Upper lobe of left lung (tissue), 6 donors: Measurements from ENCODE around the gene SLC5A1. TPM values are rescaled to one million over a fixed set of nuclear protein-coding genes. Genes with fewer than 3 reads are reported as not detected.
A peak's percentile ranks its signal among the peaks of the same experiment; 100 is the strongest.

Experiments
- ATAC-seq, 2 donors: fragments of 200-7000 bp; cut with Tn5 transposase; one replicate each; pipeline ENCODE4 v1.9.1; 2022; ENCODE audit warnings: mild to moderate bottlenecking in 2 of 2, moderate library complexity in 2 of 2; ENCODE audit not compliant: low FRiP score in 2 of 2
- DNase-seq, 2 donors: peaks; one replicate each; pipeline ENCODE4 v3.0.0-alpha.2; 2019 to 2020
- H3K27ac ChIP-seq, 4 donors: fragments of 200-600 bp; sonication (generic); one replicate each; pipeline ENCODE4 v1.5.1; 2016 to 2019
- H3K27me3 ChIP-seq, 4 donors: fragments of 200-600 bp; sonication (generic); one replicate each; pipeline ENCODE4 v1.5.1; 2017 to 2019
- H3K36me3 ChIP-seq, 4 donors: fragments of 200-600 bp; sonication (generic); one replicate each; pipeline ENCODE4 v1.5.1; 2016 to 2019
- H3K4me1 ChIP-seq, 4 donors: fragments of 200-600 bp; sonication (generic); one replicate each; pipeline ENCODE4 v1.5.1; 2018 to 2019
- H3K4me3 ChIP-seq, 4 donors: fragments of 200-600 bp; sonication (generic); one replicate each; pipeline ENCODE4 v1.5.1; 2017 to 2019; ENCODE audit warnings: mild to moderate bottlenecking in 2 of 4, moderate library complexity in 1 of 4
- H3K9me3 ChIP-seq, 4 donors: fragments of 200-600 bp; sonication (generic); one replicate each; pipeline ENCODE4 v1.5.1; 2018 to 2019
- CTCF ChIP-seq, 6 experiments: fragments of 450-650 bp in 4 of 6; fragments of 200-600 bp in 2 of 6; sonication (generic) in 2 of 6; IDR thresholded peaks; one replicate each; pipeline ENCODE4 v1.5.1; 2016 to 2019; ENCODE audit warnings: antibody characterized with exemption in 6 of 6
- EP300 ChIP-seq, 4 donors: sonication (generic); formaldehyde crosslinking; IDR thresholded peaks; one replicate each; pipeline ENCODE4 v1.5.1; 2017; ENCODE audit warnings: antibody characterized with exemption in 4 of 4, control low read depth in 2 of 4
- POLR2A ChIP-seq, 4 donors: fragments of 450-650 bp; IDR thresholded peaks; one replicate each; pipeline ENCODE4 v1.5.1; 2016 to 2017; ENCODE audit warnings: antibody characterized with exemption in 4 of 4, mild to moderate bottlenecking in 2 of 4
- POLR2AphosphoS5 ChIP-seq, 2 donors: sonication (generic); formaldehyde crosslinking; IDR thresholded peaks; one replicate each; pipeline ENCODE4 v1.5.1; 2017; ENCODE audit warnings: antibody characterized with exemption in 2 of 2
- WGBS, 2 donors: methylation state at CpG; one replicate each; pipeline ENCODE4 v1.1.5; 2017 to 2018; 5-methylcytosine and 5-hydroxymethylcytosine counted together
- total RNA-seq, 6 donors: library from RNA; depleted of rRNA in 4 of 6; stranded (reverse); fragments of >200 nt in 4 of 6; gene quantifications; one replicate each; pipeline versions ENCODE4 v1.1.0 to v1.2.1, GENCODE V29; 2016 to 2021
- donor health status: DM: no; HTN: no; CAD: no; lungs with moderate emphysema.
- donor health status: DM: no; HTN: yes; CAD: no; lungs with severe emphysema.

The SLC5A1 gene
- 10 to 100 TPM in 1 of 6 donors, 1 to 10 TPM in 4, not detected in 1; 1.1 to 10.0 (median 2.0) TPM for total RNA-seq

GRCh38 chr22:32042924-32043323 is at the start of gene SLC5A1:
Gene SLC5A1, plus strand, starts transcription at chr22:32043261. Its CDS starts 21 bp downstream, at chr22:32043282.
- no peaks in the 10 kb centered on the region for H3K27me3 ChIP-seq
- no peak within 1 kb of the TSS for H3K4me3 ChIP-seq

GRCh38 chr22:31995046-31995445 is 48.0 kb upstream of the SLC5A1 start:
- TF ChIP-seq EP300 (IDR thresholded peaks at IDR 0.05) (no peak), POLR2AphosphoS5 (IDR thresholded peaks at IDR 0.05) (no peak), POLR2A (IDR thresholded peaks at IDR 0.05) (no peak), CTCF (IDR thresholded peaks at IDR 0.05) (no peak)
- DNase-seq (no peak), ATAC-seq (no peak)
- Histone ChIP-seq H3K27me3 (no peaks in the 10 kb centered on the region), H3K4me3 (no peak overlapping the region), H3K9me3 (no peaks in the 10 kb centered on the region), H3K36me3 (no peaks in the 10 kb centered on the region), H3K27ac (no peak overlapping the region), H3K4me1 (no peaks in the 10 kb centered on the region)
- WGBS, 2 donors = 76 to 78% methylated on average over 3 of the region's 3 CpGs

More at GRCh38 chr22:32042924-32043323, at the start of gene SLC5A1:
- ATAC-seq = peak in 1 of 2 donors; percentile 31
- WGBS, 2 donors = 6 to 45% methylated on average over 5 to 7 of the region's 21 CpGs
- no peak for TF ChIP-seq POLR2A (IDR thresholded peaks at IDR 0.05)
- TF ChIP-seq EP300 (IDR thresholded peaks at IDR 0.05) = no peak
- peak; percentile 53 to 81 for DNase-seq
- Histone ChIP-seq H3K4me1 (peaks cover 0 to 5% (median 0%) of the 10 kb centered on the region in 4 donors), H3K9me3 (no peaks in the 10 kb centered on the region), H3K36me3 (no peaks in the 10 kb centered on the region), H3K27ac (no peak within 1 kb of the TSS)

GRCh38 chr22:31995807-31996206 is 47.3 kb upstream of the SLC5A1 start:
- no peak for ATAC-seq

GRCh38 chr22:31998784-31999385 is 44.2 kb upstream of the SLC5A1 start:
- DNase-seq (no peak), ATAC-seq (no peak)

More at GRCh38 chr22:31995807-31996206, 47.3 kb upstream of the SLC5A1 start:
- WGBS, 2 donors = 50 to 52% methylated on average over 3 of the region's 3 CpGs
- DNase-seq = no peak
- H3K36me3 ChIP-seq = no peaks in the 10 kb centered on the region
- H3K9me3 ChIP-seq = no peaks in the 10 kb centered on the region
- no peaks in the 10 kb centered on the region for H3K27me3 ChIP-seq
- H3K4me3 ChIP-seq = no peak overlapping the region
- no peaks in the 10 kb centered on the region for H3K4me1 ChIP-seq
- H3K27ac ChIP-seq = no peak overlapping the region
- TF ChIP-seq CTCF (IDR thresholded peaks at IDR 0.05) (no peak), EP300 (IDR thresholded peaks at IDR 0.05) (no peak), POLR2A (IDR thresholded peaks at IDR 0.05) (no peak), POLR2AphosphoS5 (IDR thresholded peaks at IDR 0.05) (no peak)

GRCh38 chr22:32000181-32000580 is 42.9 kb upstream of the SLC5A1 start:
- no peak overlapping the region for H3K4me3 ChIP-seq
- ATAC-seq = no peak
- H3K27me3 ChIP-seq = no peaks in the 10 kb centered on the region
- H3K36me3 ChIP-seq = no peaks in the 10 kb centered on the region
- DNase-seq = no peak
- no peaks in the 10 kb centered on the region for H3K4me1 ChIP-seq
- no peaks in the 10 kb centered on the region for H3K9me3 ChIP-seq
- WGBS, 2 donors = 72 to 76% methylated on average over 1 of the region's 1 CpG
- no peak overlapping the region for H3K27ac ChIP-seq
- TF ChIP-seq POLR2AphosphoS5 (IDR thresholded peaks at IDR 0.05) (no peak), POLR2A (IDR thresholded peaks at IDR 0.05) (no peak), EP300 (IDR thresholded peaks at IDR 0.05) (no peak), CTCF (IDR thresholded peaks at IDR 0.05) (no peak)

More at GRCh38 chr22:31998784-31999385, 44.2 kb upstream of the SLC5A1 start:
- H3K4me1 ChIP-seq = no peaks in the 10 kb centered on the region
- H3K9me3 ChIP-seq = no peaks in the 10 kb centered on the region
- WGBS, 2 donors = 84 to 93% methylated on average over 3 of the region's 3 CpGs
- no peak overlapping the region for H3K27ac ChIP-seq
- H3K36me3 ChIP-seq = no peaks in the 10 kb centered on the region
- no peaks in the 10 kb centered on the region for H3K27me3 ChIP-seq
- H3K4me3 ChIP-seq = no peak overlapping the region
- TF ChIP-seq POLR2AphosphoS5 (IDR thresholded peaks at IDR 0.05) = no peak
- no peak for TF ChIP-seq POLR2A (IDR thresholded peaks at IDR 0.05)
- TF ChIP-seq EP300 (IDR thresholded peaks at IDR 0.05) = no peak
- TF ChIP-seq CTCF (IDR thresholded peaks at IDR 0.05) = no peak
